ENCODE measurements around the gene LAMTOR4.
A peak's percentile ranks its signal among the peaks of the same experiment; 100 is the strongest.
"Not testable (repeated sequence)": the region's sequence is repeated elsewhere in the genome, so short reads cannot be mapped to it uniquely, and the experiment has no call there.

LAMTOR4 gene

DNA sequence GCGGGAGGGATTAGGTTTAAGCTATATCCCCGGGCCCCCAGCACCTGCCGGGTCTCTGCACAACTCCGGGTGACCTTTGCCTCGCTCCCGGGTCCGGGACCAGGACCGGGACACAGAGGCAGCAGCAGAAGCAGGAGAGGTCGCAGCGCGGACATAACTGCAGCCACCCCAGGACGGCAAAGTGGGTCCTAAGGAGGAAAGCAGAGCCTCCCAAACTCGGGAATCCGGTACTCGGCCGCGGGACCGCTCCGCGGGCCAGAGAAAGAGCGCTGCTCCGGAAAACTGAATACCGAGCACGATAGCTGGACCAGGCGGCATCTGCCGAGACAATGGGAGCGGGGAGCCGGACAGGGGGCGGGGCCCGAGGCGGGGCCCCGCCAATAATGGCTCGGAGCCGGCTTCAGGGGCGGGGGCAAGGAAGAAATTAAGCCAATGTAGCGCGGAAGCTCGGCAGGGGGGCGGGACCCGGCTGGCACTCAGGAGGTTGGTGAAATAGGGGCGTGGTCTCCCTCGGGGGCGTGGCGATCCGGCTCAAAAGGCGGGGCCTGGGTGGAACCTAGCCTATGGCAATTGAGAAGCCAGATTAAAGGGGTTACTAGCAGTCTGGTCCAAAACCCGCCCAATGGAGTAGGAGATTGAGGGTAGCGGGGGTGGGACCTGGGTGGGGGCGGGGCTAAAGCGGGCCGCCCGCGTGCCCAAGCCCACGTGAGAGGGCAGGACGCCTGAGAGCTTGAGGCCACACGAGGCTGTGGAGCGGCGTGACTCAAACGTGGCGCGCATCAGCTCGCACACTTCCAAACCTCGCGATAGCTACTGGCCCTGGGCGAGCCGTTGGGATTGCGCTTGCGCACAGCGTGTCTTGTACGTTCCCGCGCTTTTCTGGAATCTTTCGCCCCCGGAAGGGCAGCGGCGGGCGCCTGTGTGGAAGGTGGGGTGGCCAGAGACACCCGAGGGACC lies 28.6 kb downstream of the LAMTOR4 start, which contains the start of the genes GPC2 and STAG3:
Gene GPC2, minus strand, starts transcription at position 337 of the 957 bp plus-strand sequence. Its CDS starts 182 bp downstream, at position 155.
Gene STAG3, plus strand, starts transcription at position 874 of the 957 bp plus-strand sequence. CDS start 2,639 bp downstream, outside the sequence.
- peaks cover 2% of the 10 kb centered on the region for H3K4me1 ChIP-seq
- H3K36me3 ChIP-seq (ENCODE audit: control insufficient read depth, insufficient read depth, low read length): no peaks in the 10 kb centered on the region
- no peaks in the 10 kb centered on the region for H3K79me2 ChIP-seq
- H3K27me3 ChIP-seq (ENCODE audit: control insufficient read depth, insufficient read depth, low read length): no peaks in the 10 kb centered on the region
- TF ChIP-seq, protein P1, sequence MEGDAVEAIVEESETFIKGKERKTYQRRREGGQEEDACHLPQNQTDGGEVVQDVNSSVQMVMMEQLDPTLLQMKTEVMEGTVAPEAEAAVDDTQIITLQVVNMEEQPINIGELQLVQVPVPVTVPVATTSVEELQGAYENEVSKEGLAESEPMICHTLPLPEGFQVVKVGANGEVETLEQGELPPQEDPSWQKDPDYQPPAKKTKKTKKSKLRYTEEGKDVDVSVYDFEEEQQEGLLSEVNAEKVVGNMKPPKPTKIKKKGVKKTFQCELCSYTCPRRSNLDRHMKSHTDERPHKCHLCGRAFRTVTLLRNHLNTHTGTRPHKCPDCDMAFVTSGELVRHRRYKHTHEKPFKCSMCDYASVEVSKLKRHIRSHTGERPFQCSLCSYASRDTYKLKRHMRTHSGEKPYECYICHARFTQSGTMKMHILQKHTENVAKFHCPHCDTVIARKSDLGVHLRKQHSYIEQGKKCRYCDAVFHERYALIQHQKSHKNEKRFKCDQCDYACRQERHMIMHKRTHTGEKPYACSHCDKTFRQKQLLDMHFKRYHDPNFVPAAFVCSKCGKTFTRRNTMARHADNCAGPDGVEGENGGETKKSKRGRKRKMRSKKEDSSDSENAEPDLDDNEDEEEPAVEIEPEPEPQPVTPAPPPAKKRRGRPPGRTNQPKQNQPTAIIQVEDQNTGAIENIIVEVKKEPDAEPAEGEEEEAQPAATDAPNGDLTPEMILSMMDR (IDR thresholded peaks at IDR 0.05): no peak
- no peaks in the 10 kb centered on the region for H3K9me3 ChIP-seq (ENCODE audit: control insufficient read depth, low read length)
- H3K27ac ChIP-seq: no peak within 1 kb of the TSS
- H3K4me2 ChIP-seq (ENCODE audit: low read length): peak within 1 kb of the TSS; percentile 92
- H3K9ac ChIP-seq: no peak within 1 kb of the TSS
- peak within 1 kb of the TSS; percentile 58 for H3K4me3 ChIP-seq (ENCODE audit: low read depth, low read length)
- peak within 1 kb of the TSS; percentile 92 for H2AFZ ChIP-seq

DNA sequence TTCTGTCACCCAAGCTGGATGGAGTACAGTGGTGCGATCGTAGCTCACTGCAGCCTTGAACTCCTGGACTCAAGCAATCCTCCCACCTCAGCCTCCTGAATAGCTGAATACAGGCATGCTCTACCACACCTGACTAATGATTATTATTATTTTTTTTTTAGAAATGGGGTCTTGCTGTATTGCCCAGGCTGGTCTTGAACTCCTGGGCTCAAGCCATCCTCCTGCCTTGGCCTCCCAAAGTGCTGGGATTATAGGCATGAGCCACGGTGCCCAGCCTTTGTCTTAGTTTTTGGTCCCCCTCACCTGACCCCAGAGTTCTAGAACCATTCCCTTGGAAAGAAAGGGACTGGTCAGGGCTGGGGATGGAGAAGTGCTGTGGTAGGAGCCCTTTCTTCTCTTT lies 31.4 kb downstream of the LAMTOR4 start:
- not testable (repeated sequence) for H3K27ac ChIP-seq; H3K4me3 ChIP-seq (ENCODE audit: low read depth, low read length); H3K79me2 ChIP-seq; H2AFZ ChIP-seq; H3K27me3 ChIP-seq (ENCODE audit: control insufficient read depth, insufficient read depth, low read length); H3K36me3 ChIP-seq (ENCODE audit: control insufficient read depth, insufficient read depth, low read length); H3K9me3 ChIP-seq (ENCODE audit: control insufficient read depth, low read length); H3K4me2 ChIP-seq (ENCODE audit: low read length); H3K9ac ChIP-seq; H3K4me1 ChIP-seq

DNA sequence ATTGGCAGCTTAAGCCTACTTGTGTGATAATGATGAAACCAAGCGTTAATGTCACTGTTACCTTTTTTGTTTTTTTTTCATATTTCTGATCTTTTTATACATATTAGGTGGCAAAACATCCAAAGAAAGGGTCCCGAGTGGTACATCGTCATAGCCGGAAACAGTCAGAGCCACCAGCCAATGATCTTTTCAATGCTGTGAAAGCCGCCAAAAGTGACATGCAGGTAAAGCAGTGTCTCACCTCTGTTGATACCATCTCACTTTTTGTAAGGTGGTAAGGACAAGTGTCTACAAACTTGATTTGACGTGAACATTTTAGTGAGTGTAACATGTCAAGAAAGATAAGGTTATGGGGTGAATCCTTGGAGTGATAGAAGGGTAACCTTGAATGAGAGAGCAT lies 33.9 kb downstream of the LAMTOR4 start:
- not testable (repeated sequence) for H3K4me2 ChIP-seq (ENCODE audit: low read length); H3K27me3 ChIP-seq (ENCODE audit: control insufficient read depth, insufficient read depth, low read length); H3K27ac ChIP-seq; H2AFZ ChIP-seq; H3K36me3 ChIP-seq (ENCODE audit: control insufficient read depth, insufficient read depth, low read length); H3K4me1 ChIP-seq; H3K4me3 ChIP-seq (ENCODE audit: low read depth, low read length); H3K9me3 ChIP-seq (ENCODE audit: control insufficient read depth, low read length); H3K79me2 ChIP-seq; H3K9ac ChIP-seq

DNA sequence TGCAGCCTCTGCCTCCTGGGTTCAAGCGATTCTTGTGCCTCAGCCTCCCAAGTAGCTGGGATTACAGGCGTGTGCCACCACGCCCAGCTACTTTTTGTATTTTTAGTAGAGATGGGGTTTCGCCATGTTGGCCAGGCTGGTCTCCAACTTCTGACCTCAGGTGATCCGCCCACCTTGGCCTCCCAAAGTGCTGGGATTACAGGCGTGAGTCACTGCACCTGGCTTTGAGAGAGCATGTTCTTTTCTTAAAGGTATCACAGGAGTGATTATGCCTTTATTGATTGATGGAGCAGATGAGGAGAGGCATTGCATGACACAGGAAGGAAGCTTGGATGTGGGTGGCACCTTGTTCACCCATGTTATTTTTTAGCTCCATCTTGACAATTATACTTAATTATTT lies 34.4 kb downstream of the LAMTOR4 start:
- not testable (repeated sequence) for H3K27me3 ChIP-seq (ENCODE audit: control insufficient read depth, insufficient read depth, low read length); H3K36me3 ChIP-seq (ENCODE audit: control insufficient read depth, insufficient read depth, low read length); H3K4me2 ChIP-seq (ENCODE audit: low read length); H2AFZ ChIP-seq; H3K27ac ChIP-seq; H3K79me2 ChIP-seq; H3K9ac ChIP-seq; H3K9me3 ChIP-seq (ENCODE audit: control insufficient read depth, low read length); H3K4me1 ChIP-seq; H3K4me3 ChIP-seq (ENCODE audit: low read depth, low read length)

DNA sequence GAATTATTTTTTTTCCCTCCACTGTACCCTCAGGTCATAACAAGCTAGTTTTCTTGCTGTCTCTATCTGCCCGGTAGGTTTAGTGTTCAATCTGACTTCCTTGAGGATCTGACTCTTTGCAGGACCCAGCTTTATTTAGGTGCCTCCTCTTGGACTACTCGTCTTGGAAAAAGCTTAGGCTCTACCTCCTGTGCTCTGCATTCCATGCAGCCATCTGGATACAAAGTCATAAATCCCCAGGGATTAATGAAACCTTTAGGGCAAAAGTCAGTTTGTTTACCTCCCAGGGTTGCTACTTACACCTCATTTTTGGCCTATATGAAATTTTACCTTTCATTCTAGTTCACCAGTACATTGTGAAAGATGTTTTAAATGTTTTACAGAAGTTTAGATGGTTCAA lies 37.0 kb downstream of the LAMTOR4 start:
- Histone ChIP-seq H2AFZ (no peak overlapping the region), H3K9me3 (ENCODE audit: control insufficient read depth, low read length) (no peaks in the 10 kb centered on the region), H3K4me2 (ENCODE audit: low read length) (no peak overlapping the region), H3K4me3 (ENCODE audit: low read depth, low read length) (no peak overlapping the region), H3K36me3 (ENCODE audit: control insufficient read depth, insufficient read depth, low read length) (no peaks in the 10 kb centered on the region), H3K27me3 (ENCODE audit: control insufficient read depth, insufficient read depth, low read length) (no peaks in the 10 kb centered on the region), H3K4me1 (peaks cover 21% of the 10 kb centered on the region), H3K79me2 (no peaks in the 10 kb centered on the region), H3K27ac (no peak overlapping the region), H3K9ac (no peak overlapping the region)
- TF ChIP-seq, protein P1 (IDR thresholded peaks at IDR 0.05): no peak

DNA sequence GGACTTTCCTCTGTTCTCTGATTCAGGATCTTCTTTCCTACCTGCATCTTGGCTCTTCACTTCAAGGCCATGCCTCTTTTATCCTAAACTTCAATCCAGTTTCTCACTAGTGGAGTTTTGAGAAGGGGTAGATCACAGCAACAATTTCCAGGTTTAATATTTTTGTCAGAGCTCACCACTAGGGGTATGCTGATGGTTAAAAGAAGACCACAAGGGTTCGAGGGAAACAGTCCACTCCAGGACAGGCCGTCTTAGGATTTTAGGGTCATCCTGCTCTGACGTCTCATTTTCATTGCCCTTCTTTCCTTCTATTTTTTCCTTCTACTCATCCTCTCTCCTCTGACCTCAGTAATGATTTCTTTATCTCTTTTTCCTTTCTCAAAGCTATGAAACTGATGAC lies 40.3 kb downstream of the LAMTOR4 start:
- TF ChIP-seq, protein P1 (IDR thresholded peaks at IDR 0.05): peak; percentile 13
- peak overlapping the region; percentile 81 for H2AFZ ChIP-seq
- no peak overlapping the region for H3K4me3 ChIP-seq (ENCODE audit: low read depth, low read length)
- no peaks in the 10 kb centered on the region for H3K9me3 ChIP-seq (ENCODE audit: control insufficient read depth, low read length)
- H3K9ac ChIP-seq: no peak overlapping the region
- peaks cover 48% of the 10 kb centered on the region for H3K4me1 ChIP-seq
- no peaks in the 10 kb centered on the region for H3K27me3 ChIP-seq (ENCODE audit: control insufficient read depth, insufficient read depth, low read length)
- H3K4me2 ChIP-seq (ENCODE audit: low read length): peak overlapping the region; percentile 40
- peak overlapping the region; percentile 92 for H3K27ac ChIP-seq
- no peaks in the 10 kb centered on the region for H3K79me2 ChIP-seq
- no peaks in the 10 kb centered on the region for H3K36me3 ChIP-seq (ENCODE audit: control insufficient read depth, insufficient read depth, low read length)
